Neural progenitor cell (in vitro differentiated cells): ENCODE data around the gene CEP76. TPM values are rescaled to one million over a fixed set of nuclear protein-coding genes. Genes with fewer than 3 reads are reported as not detected.

Source experiments
- DNase-seq: peaks from one replicate; pipeline ENCODE4 v3.0.0-alpha.2; 2016; ENCODE audit warnings: low spot score
- H2AFZ ChIP-seq: fragments of 200-600 bp; sonication (generic); replicated peaks from 2 replicates; pipeline ENCODE4 v1.6.1; 2016; ENCODE audit warnings: antibody characterized with exemption
- H3F3A ChIP-seq: fragments of 200-600 bp; sonication (generic); 2 replicates; pipeline ENCODE4 v1.6.1; 2016; ENCODE audit warnings: antibody characterized with exemption, low read depth
- H3K27ac ChIP-seq: fragments of 200-600 bp; sonication (generic); 2 replicates; pipeline ENCODE4 v1.5.1; 2016; ENCODE audit warnings: mild to moderate bottlenecking
- H3K27me3 ChIP-seq: fragments of 200-600 bp; sonication (generic); 2 replicates; pipeline ENCODE4 v1.6.1; 2016; ENCODE audit warnings: mild to moderate bottlenecking, moderate library complexity
- H3K36me3 ChIP-seq: fragments of 200-600 bp; sonication (generic); 2 replicates; pipeline ENCODE4 v1.5.1; 2016
- H3K4me1 ChIP-seq: fragments of 200-600 bp; sonication (generic); 2 replicates; pipeline ENCODE4 v1.6.1; 2016; ENCODE audit warnings: mixed run types
- H3K4me2 ChIP-seq: fragments of 200-600 bp; sonication (generic); 2 replicates; pipeline ENCODE4 v1.6.1; 2016
- H3K4me3 ChIP-seq: fragments of 200-600 bp; sonication (generic); 2 replicates; pipeline ENCODE4 v1.5.1; 2016
- H3K79me2 ChIP-seq: fragments of 200-600 bp; sonication (generic); 2 replicates; pipeline ENCODE4 v1.6.1; 2016; ENCODE audit warnings: low read depth
- H3K9ac ChIP-seq: fragments of 200-600 bp; sonication (generic); 2 replicates; pipeline ENCODE4 v1.6.1; 2016
- H3K9me3 ChIP-seq: fragments of 200-600 bp; sonication (generic); 2 replicates; pipeline ENCODE4 v1.5.1; 2016; ENCODE audit warnings: low read depth
- H4K20me1 ChIP-seq: fragments of 200-600 bp; sonication (generic); 2 replicates; pipeline ENCODE4 v1.6.1; 2016; ENCODE audit warnings: low read depth
- H3K27ac Mint-ChIP-seq: 3 replicates; pipeline ENCODE4 v1.8.0; 2021; ENCODE audit warnings: mixed read lengths
- H3K27me3 Mint-ChIP-seq: 2 replicates; pipeline ENCODE4 v1.8.0; 2022; ENCODE audit warnings: low read depth, mild to moderate bottlenecking, inconsistent platforms, moderate library complexity, mixed read lengths; ENCODE audit not compliant: insufficient read depth
- H3K36me3 Mint-ChIP-seq: 3 replicates; pipeline ENCODE4 v1.8.0; 2021; ENCODE audit warnings: mixed read lengths
- H3K4me1 Mint-ChIP-seq: 3 replicates; pipeline ENCODE4 v1.8.0; 2021; ENCODE audit warnings: mixed read lengths
- H3K4me3 Mint-ChIP-seq: 3 replicates; pipeline ENCODE4 v1.8.0; 2021; ENCODE audit warnings: mild to moderate bottlenecking, moderate library complexity, mixed read lengths
- H3K9me3 Mint-ChIP-seq: 3 replicates; pipeline ENCODE4 v1.8.0; 2020; ENCODE audit warnings: mixed read lengths
- EZH2 ChIP-seq: fragments of 200-600 bp; sonication (generic); IDR thresholded peaks from 2 replicates; pipeline ENCODE4 v1.6.1; 2017; ENCODE audit warnings: antibody characterized with exemption, mild to moderate bottlenecking, moderate library complexity
- EZH2phosphoT487 ChIP-seq: fragments of 200-600 bp; sonication (generic); IDR thresholded peaks from 2 replicates; pipeline ENCODE4 v1.6.1; 2017; ENCODE audit warnings: antibody characterized with exemption
- total RNA-seq: library from RNA; depleted of rRNA; stranded (reverse); fragments of >200 nt; gene quantifications from 2 replicates; pipeline ENCODE4 v1.2.3, GENCODE V29; 2015; ENCODE audit warnings: low replicate concordance
- TF ChIP-seq, protein P1 (sequence below): fragments of 200-600 bp; sonication (generic); IDR thresholded peaks from 2 replicates; pipeline ENCODE4 v1.5.1; 2017; ENCODE audit warnings: antibody characterized with exemption, mild to moderate bottlenecking

CEP76 gene
- total RNA-seq, 1 donor from 2014 or later = 44.8 TPM

DNA sequence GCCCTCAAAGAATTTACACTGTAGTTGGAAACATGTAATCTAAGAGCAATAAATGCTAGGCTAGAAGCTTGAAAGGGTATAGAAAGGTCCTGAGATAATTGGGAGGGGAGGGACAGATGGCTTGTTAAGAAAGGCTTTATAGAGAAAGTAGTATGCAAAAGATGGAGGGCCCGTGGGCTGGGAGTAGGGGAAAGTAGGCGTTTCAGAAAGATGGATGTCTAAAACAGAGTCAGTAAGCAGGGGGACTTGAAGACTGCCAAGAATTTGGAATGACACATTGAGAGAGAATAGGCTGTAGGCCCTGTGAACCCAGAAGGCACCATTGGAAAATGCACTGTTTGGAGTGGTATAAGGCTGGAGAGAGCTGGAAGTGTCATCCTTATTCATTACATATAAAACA, 1.1 kb upstream of the CEP76 start:
- peak; percentile 12 for DNase-seq
- H3K4me3 ChIP-seq = peak overlapping the region; percentile 98

DNA sequence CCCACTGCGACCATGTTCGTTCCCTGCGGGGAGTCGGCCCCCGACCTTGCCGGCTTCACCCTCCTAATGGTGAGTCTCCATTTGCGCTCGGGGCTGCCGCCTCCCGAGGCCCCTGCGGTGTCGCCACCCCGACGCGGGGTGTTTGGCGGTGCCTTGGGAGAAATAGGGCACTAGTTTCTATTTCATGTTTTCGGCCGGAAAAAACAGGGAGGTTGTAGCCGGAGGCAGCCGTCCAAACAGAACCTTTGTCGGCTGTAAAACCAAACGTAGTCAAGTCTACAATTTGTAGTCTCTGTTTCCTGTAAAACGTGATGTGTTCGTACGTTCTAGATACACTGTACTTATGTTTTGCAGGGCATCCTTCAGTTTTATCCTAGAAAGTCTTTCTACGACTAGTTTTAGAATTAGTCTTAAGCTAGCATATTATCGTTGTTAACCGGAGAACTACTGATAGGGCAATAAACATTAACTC, 609 bp upstream of the CEP76 start:
- Histone ChIP-seq H3K4me3 (peak overlapping the region; percentile 98), H3K27ac (peak overlapping the region; percentile 99), H3F3A (peaks cover 12% of the 10 kb centered on the region), H3K36me3 (peaks cover 20% of the 10 kb centered on the region), H4K20me1 (peaks cover 26% of the 10 kb centered on the region), H3K4me2 (peak overlapping the region; percentile 88), H3K4me1 (peaks cover 20% of the 10 kb centered on the region), H3K27me3 (no peaks in the 10 kb centered on the region), H3K9me3 (no peaks in the 10 kb centered on the region), H3K9ac (peak overlapping the region; percentile 100), H2AFZ (peak overlapping the region; percentile 98), H3K79me2 (peaks cover 65% of the 10 kb centered on the region)
- H3K36me3 Mint-ChIP-seq = peaks cover 9% of the 10 kb centered on the region
- TF ChIP-seq, protein P1, sequence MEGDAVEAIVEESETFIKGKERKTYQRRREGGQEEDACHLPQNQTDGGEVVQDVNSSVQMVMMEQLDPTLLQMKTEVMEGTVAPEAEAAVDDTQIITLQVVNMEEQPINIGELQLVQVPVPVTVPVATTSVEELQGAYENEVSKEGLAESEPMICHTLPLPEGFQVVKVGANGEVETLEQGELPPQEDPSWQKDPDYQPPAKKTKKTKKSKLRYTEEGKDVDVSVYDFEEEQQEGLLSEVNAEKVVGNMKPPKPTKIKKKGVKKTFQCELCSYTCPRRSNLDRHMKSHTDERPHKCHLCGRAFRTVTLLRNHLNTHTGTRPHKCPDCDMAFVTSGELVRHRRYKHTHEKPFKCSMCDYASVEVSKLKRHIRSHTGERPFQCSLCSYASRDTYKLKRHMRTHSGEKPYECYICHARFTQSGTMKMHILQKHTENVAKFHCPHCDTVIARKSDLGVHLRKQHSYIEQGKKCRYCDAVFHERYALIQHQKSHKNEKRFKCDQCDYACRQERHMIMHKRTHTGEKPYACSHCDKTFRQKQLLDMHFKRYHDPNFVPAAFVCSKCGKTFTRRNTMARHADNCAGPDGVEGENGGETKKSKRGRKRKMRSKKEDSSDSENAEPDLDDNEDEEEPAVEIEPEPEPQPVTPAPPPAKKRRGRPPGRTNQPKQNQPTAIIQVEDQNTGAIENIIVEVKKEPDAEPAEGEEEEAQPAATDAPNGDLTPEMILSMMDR = no peak
- no peak for TF ChIP-seq EZH2
- no peak for TF ChIP-seq EZH2phosphoT487
- H3K4me1 Mint-ChIP-seq = peaks cover 27% of the 10 kb centered on the region
- peak overlapping the region; percentile 100 for H3K4me3 Mint-ChIP-seq
- DNase-seq = no peak
- peak overlapping the region; percentile 100 for H3K27ac Mint-ChIP-seq
- H3K27me3 Mint-ChIP-seq = peaks cover 2% of the 10 kb centered on the region
- no peaks in the 10 kb centered on the region for H3K9me3 Mint-ChIP-seq

More for the DNA sequence above, 1.1 kb upstream of the CEP76 start:
- Histone ChIP-seq H3K27me3 (no peaks in the 10 kb centered on the region), H3K36me3 (peaks cover 19% of the 10 kb centered on the region), H3K4me2 (peak overlapping the region; percentile 88), H3K79me2 (peaks cover 65% of the 10 kb centered on the region), H3K9me3 (no peaks in the 10 kb centered on the region), H3K4me1 (peaks cover 20% of the 10 kb centered on the region), H3K9ac (peak overlapping the region; percentile 100), H3K27ac (no peak overlapping the region), H3F3A (peaks cover 12% of the 10 kb centered on the region), H4K20me1 (peaks cover 26% of the 10 kb centered on the region), H2AFZ (peak overlapping the region; percentile 98)
- Mint-ChIP-seq H3K27ac (peak overlapping the region; percentile 100), H3K36me3 (peaks cover 9% of the 10 kb centered on the region), H3K4me3 (peak overlapping the region; percentile 100), H3K4me1 (peaks cover 27% of the 10 kb centered on the region), H3K9me3 (no peaks in the 10 kb centered on the region), H3K27me3 (peaks cover 2% of the 10 kb centered on the region)
- TF ChIP-seq EZH2phosphoT487 (no peak), EZH2 (no peak)
- TF ChIP-seq, protein P1 = no peak

DNA sequence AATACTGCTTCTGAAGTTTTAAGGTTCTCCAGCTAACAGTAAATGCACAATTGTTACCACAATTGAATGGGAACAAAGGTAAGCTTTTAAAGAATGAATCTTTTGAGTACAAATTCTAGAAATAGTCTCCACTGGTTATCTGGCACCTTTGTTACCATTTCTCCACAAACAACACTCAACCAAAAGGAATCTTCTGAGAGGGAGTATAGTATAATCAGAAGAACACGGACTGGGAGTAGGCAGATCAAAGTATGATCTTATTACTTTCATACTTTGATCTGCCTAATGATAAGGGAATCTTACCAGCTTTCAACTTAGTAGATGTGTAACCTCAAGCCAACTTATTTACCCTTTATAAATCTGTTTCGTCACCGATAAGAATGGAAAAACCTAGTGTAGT, 1.4 kb downstream of the CEP76 start:
- Histone ChIP-seq H3K9ac (peak overlapping the region; percentile 100), H3K27ac (no peak overlapping the region), H3K4me2 (peak overlapping the region; percentile 88), H3K27me3 (no peaks in the 10 kb centered on the region), H4K20me1 (peaks cover 26% of the 10 kb centered on the region), H3K79me2 (peaks cover 71% of the 10 kb centered on the region), H3K36me3 (peaks cover 29% of the 10 kb centered on the region), H3K4me3 (peak overlapping the region; percentile 98), H3K4me1 (peaks cover 20% of the 10 kb centered on the region), H3K9me3 (no peaks in the 10 kb centered on the region), H3F3A (peaks cover 20% of the 10 kb centered on the region), H2AFZ (no peak overlapping the region)
- DNase-seq = no peak
- no peak overlapping the region for H3K27ac Mint-ChIP-seq
- peaks cover 27% of the 10 kb centered on the region for H3K4me1 Mint-ChIP-seq
- peaks cover 2% of the 10 kb centered on the region for H3K27me3 Mint-ChIP-seq
- H3K9me3 Mint-ChIP-seq = no peaks in the 10 kb centered on the region
- no peak for TF ChIP-seq EZH2
- TF ChIP-seq, protein P1 = no peak
- peak overlapping the region; percentile 100 for H3K4me3 Mint-ChIP-seq
- peaks cover 2% of the 10 kb centered on the region for H3K36me3 Mint-ChIP-seq
